ENCODE results near the gene PCED1A.

GRCh38 chr20:2826655-2827054 lies 13.8 kb downstream of the PCED1A start:
- TF ChIP-seq, protein P1, sequence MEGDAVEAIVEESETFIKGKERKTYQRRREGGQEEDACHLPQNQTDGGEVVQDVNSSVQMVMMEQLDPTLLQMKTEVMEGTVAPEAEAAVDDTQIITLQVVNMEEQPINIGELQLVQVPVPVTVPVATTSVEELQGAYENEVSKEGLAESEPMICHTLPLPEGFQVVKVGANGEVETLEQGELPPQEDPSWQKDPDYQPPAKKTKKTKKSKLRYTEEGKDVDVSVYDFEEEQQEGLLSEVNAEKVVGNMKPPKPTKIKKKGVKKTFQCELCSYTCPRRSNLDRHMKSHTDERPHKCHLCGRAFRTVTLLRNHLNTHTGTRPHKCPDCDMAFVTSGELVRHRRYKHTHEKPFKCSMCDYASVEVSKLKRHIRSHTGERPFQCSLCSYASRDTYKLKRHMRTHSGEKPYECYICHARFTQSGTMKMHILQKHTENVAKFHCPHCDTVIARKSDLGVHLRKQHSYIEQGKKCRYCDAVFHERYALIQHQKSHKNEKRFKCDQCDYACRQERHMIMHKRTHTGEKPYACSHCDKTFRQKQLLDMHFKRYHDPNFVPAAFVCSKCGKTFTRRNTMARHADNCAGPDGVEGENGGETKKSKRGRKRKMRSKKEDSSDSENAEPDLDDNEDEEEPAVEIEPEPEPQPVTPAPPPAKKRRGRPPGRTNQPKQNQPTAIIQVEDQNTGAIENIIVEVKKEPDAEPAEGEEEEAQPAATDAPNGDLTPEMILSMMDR (IDR thresholded peaks at IDR 0.05; ENCODE audit: low read length) = no peak
- TF ChIP-seq EZH2 (IDR thresholded peaks at IDR 0.05; ENCODE audit: borderline replicate concordance, low read length) = no peak

Measured in OCI-LY1 (cell line).